OCI-M2 (cell line): ENCODE results near the gene FSCN2.

Experiments
- DNase-seq: peaks from one replicate; lab custom pipeline; 2025; ENCODE audit not compliant: unreplicated experiment; lab: John Stamatoyannopoulos, UW

The FSCN2 gene

GRCh38 chr17:81489998-81490992 lies 37.9 kb upstream of the FSCN2 start:
- DNase-seq: no peak

- DNase-seq: no peak
Observed at GRCh38 chr17:81491181-81491581, 37.0 kb upstream of the FSCN2 start.

GRCh38 chr17:81491761-81492160 lies 36.4 kb upstream of the FSCN2 start:
- DNase-seq: no peak

GRCh38 chr17:81492202-81492601 lies 36.0 kb upstream of the FSCN2 start:
- DNase-seq: no peak

- no peak for DNase-seq
Observed at GRCh38 chr17:81492706-81493105, 35.5 kb upstream of the FSCN2 start.

GRCh38 chr17:81493198-81494038 lies 34.8 kb upstream of the FSCN2 start:
- no peak for DNase-seq

GRCh38 chr17:81494626-81495377 lies 33.4 kb upstream of the FSCN2 start:
- DNase-seq: no peak

- DNase-seq: no peak
Observed at GRCh38 chr17:81498953-81499600, 29.1 kb upstream of the FSCN2 start.

GRCh38 chr17:81499601-81499970 lies 28.6 kb upstream of the FSCN2 start:
- no peak for DNase-seq

- DNase-seq: no peak
Observed at GRCh38 chr17:81500047-81500446, 28.1 kb upstream of the FSCN2 start.

GRCh38 chr17:81502471-81503017 lies 25.6 kb upstream of the FSCN2 start:
- DNase-seq: no peak

- DNase-seq: no peak
Observed at GRCh38 chr17:81503619-81504018, 24.6 kb upstream of the FSCN2 start.

GRCh38 chr17:81508639-81509206 lies 19.5 kb upstream of the FSCN2 start:
- DNase-seq: no peak

- no peak for DNase-seq
Observed at GRCh38 chr17:81509207-81509971, 18.8 kb upstream of the FSCN2 start.

- DNase-seq: no peak
Observed at GRCh38 chr17:81509972-81510784, 18.0 kb upstream of the FSCN2 start.

GRCh38 chr17:81510785-81511553 lies 17.2 kb upstream of the FSCN2 start:
- DNase-seq: no peak

- DNase-seq: no peak
Observed at GRCh38 chr17:81511554-81511803, 16.7 kb upstream of the FSCN2 start.
